GM19467 (cell line): ENCODE results near the gene OR4F17.
"Not testable (repeated sequence)": the region's sequence is repeated elsewhere in the genome, so short reads cannot be mapped to it uniquely, and the experiment has no call there.

Source experiments
- ATAC-seq: cut with Tn5 transposase; IDR thresholded peaks from one replicate; pipeline ENCODE4 v1.9.1; 2021; ENCODE audit warnings: mild to moderate bottlenecking, moderate library complexity; ENCODE audit not compliant: unreplicated experiment

OR4F17 gene, protein sequence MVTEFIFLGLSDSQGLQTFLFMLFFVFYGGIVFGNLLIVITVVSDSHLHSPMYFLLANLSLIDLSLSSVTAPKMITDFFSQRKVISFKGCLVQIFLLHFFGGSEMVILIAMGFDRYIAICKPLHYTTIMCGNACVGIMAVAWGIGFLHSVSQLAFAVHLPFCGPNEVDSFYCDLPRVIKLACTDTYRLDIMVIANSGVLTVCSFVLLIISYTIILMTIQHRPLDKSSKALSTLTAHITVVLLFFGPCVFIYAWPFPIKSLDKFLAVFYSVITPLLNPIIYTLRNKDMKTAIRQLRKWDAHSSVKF

DNA sequence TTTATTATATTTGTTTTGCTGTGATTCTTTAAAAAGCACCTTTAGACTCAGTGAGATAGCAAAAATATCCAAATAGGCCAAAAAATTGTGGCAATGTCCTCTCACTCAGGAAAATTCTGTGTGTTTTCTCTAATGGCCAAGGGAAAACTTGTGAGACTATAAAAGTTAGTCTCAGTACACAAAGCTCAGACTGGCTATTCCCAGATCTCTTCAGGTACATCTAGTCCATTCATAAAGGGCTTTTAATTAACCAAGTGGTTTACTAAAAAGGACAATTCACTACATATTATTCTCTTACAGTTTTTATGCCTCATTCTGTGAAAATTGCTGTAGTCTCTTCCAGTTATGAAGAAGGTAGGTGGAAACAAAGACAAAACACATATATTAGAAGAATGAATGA lies at the start of gene OR4F17:
Gene OR4F17 (plus strand): TSS at position 301 of the 400 bp plus-strand sequence. CDS start 3,575 bp downstream, outside the sequence.
- ATAC-seq: not testable (repeated sequence)

GRCh38 chr19:70793-71192 lies 36.1 kb upstream of the OR4F17 start:
- ATAC-seq: not testable (repeated sequence)

DNA sequence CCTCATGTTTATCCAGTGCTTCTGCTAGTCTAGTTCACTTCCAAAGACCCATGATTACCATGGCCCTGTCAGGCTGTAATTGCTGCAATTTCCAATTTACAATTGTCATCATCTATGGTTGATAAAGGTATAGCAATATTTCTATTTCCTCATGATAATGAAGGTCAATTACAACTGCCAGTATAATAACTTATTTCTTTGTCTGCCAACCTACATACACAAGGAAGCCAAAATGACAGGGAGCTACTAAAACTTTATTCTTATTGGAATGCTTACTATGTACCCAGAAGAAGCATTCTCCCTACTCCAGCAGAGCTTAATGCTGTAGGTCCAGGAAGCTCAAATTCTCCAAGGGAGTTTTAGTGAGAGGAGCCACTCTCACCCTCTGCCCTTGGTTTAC lies 24.0 kb upstream of the OR4F17 start:
- ATAC-seq: not testable (repeated sequence)

GRCh38 chr19:83626-84025 lies 23.3 kb upstream of the OR4F17 start:
- ATAC-seq: not testable (repeated sequence)

DNA sequence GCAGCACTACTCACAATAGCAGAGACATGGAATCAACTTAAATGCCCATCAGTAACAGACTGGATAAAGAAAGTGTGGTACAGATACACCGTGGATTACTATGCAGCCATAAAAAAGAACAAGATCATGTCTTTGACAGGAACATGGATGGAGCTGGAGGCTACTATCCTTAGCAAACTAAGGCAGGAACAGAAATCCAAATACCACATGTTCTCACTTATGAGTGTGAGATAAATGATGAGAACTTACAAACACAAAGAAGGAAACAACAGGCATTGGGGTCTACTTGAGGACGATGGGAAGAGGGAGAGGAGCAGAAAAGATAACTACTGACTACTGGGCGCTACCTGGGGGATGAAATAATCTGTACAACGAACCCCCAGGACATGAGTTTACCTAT lies 16.2 kb upstream of the OR4F17 start:
- ATAC-seq: not testable (repeated sequence)

DNA sequence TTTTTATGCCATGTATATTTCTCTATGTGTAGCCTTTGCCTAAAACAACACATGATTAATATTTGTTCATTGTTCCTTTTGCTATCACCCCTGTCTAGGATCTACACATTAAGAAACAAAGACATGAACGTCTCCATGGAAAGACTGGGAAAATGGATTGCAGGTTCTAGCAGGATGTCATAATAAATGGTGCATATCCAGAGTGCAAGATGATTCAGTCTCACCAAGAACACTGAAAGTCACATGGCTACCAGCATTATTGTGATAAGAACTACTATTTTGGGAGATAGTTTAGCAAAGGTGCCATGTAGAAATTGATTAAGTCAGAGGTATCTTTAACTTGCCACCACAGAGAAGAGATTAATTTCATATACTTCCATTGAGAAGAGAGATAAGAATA lies 12.1 kb upstream of the OR4F17 start:
- not testable (repeated sequence) for ATAC-seq

DNA sequence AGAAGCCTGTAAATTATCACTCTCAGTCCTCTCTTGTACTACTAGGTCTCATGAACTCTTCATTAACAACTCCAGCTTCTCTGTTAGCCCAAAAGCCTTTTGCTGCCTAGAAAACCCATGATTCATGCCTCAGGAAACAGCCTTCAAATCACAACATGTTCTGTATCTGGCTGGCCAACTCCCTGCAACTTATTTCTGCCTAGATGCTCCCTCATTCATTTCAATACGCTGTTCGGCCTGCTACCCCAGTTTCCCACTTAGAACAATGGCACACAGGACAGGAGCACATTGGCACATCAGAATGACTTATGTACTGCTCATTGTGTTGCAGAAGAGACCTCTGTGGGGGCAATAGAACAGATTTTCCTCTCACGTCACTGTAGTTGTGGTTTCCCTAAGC lies 9.3 kb upstream of the OR4F17 start:
- not testable (repeated sequence) for ATAC-seq

DNA sequence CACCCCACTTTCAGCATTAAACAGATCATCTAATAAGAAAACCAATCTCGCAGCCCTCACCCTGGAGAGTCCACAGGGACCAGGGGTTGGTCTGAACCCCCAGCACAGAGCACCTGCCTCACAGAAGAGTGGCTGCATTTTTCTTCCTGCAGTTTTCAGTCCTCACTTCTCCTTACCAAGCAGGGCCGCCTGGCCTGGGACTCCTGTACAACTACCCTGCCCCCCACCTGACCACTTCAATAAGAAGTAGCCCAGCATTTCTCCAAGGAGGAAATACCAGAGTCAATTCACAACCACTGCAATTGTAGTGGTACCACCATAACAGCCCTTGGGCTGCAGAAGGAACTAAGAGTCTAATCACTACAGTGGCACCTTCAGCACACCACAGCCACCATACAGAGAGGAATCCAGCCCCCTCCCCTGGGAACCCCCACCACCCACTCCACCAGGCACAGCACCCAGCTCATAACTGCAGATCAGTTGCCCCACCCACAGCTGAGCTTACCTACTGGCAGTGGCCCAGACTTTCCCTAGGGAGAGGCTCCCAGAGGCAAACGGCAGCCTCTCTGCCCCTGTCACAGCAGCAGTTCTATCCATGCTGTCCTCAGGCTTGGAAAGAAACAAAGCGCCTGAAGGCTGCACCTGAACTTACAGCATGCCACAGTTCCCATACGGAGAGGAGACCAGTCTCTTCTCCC lies 13.7 kb downstream of the OR4F17 start:
- not testable (repeated sequence) for ATAC-seq
